HG03064 (cell line): ENCODE measurements around the gene TTC28.
"Not testable (repeated sequence)": the region's sequence is repeated elsewhere in the genome, so short reads cannot be mapped to it uniquely, and the experiment has no call there.

Source experiments
- ATAC-seq: cut with Tn5 transposase; IDR thresholded peaks from one replicate; pipeline ENCODE4 v1.9.1; 2021; ENCODE audit warnings: low read depth; ENCODE audit not compliant: unreplicated experiment

The TTC28 gene

DNA sequence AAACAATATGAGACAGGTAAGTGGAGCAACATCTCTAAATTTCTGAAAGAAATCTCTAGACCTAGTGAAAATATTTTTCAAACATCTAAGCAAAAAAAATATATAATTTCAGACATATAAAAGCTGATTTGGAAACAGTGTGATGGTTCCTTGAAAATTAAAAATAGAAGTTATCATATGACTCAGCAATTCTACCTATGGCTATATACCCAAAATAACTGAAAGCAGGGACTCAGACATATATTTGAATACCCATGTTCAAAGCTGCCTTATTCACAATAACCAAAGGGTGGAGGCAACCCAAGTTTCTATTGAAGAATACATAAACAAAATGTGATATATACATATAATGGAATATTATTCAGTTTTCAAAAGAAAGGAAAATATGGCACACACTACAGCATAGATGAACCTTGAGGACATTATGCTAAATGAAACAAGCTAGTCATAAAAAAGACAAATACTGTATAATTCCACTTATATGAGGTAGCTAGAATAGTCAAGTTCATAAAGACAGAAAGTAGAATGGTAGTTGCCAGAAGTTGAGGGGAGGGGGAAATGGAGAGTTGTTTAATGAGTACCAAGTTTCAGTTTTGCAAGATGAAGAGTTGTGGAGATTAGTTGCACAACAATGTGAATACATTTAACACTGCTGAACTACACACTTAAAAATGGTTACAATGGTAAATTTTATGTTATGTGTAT lies 300.4 kb downstream of the TTC28 start:
- no peak for ATAC-seq

DNA sequence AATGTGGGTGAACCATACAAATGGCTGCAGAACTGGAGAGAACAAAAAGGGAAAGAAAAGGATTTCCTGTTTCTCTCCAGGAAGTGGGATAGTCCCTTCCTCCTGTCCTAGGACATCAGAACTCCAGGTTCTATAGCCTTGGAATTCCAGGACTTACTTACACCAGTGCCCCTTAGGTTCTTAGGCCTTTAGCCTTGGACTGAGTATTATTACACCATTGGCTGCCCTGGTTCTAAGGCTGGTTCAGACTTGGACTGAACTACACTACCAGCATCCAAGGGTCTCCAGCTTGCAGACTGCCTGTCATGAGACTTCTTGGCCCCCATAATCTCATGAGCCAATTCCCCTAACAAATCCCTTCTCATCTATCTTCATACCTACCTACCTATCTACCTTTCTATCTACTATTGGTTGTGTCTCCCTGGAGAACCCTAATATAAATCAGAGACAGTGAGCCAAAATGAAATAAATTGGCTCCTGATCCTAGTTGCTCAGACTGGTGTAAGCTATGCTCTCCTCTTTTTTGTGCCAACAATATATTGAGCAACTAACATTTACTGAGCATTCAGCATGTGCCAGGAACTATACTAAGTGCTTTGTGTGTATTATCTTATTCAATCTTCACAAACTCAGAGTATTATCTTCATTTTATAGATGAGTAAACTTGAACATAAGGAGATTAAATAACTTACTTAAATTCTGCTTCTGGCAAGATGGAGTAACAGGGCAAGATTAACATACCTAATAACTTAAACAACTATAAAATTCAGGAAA lies 303.7 kb downstream of the TTC28 start:
- ATAC-seq = no peak

DNA sequence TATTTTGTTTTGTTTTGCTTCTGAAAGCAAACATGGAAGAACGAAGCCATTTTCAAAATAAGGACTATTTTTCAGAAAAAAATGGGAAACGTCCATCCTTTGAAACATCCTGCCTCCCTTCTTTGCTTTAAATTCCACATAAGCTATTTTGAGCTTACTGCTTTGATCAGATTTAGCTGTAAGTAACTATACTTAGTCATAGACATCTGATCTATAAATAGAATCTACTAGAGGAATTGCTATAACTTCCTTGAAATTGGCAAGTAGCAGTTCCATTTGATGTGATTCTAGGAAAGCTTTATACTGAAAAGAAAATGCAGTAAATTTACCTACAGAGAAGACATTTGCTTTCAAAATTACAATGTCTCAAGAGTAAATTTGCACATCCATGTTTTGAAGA lies 305.8 kb downstream of the TTC28 start:
- no peak for ATAC-seq

DNA sequence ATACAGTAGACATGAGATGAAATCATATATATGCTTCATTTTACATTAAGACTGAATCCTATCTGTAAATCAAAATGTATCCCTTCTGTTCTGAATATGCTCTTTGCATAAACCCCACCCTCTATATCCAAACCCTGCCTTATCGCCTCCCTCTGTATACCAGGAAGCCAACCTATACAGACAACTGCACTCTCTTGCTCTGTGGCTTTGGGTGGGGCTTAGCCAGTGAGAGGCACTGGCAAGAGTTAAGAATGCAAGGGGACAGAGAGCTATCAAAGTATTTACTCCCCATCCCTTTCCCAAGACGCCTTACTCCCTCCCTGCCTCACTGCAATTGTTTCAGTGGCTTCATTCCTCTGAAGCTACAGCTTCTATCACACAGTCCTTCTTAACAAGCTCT lies 309.8 kb downstream of the TTC28 start:
- ATAC-seq = no peak

DNA sequence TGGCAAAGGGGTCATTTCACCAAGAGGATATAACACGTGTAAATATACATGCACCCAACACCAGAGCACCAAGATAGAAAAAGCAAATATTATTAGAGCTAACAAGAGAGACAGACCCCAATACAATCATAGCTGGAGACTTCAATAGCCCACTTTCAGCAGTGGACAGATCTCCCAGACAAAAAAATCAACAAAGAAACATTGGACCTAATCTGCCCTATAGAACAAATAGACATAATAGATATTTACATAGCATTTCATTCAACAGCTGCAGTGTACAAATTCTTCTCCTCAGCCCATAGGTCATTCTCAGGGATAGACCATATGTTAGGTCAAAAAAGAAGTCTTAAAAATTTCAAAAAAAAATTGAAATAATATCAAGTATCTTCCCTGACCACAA lies 312.8 kb downstream of the TTC28 start:
- ATAC-seq = no peak

DNA sequence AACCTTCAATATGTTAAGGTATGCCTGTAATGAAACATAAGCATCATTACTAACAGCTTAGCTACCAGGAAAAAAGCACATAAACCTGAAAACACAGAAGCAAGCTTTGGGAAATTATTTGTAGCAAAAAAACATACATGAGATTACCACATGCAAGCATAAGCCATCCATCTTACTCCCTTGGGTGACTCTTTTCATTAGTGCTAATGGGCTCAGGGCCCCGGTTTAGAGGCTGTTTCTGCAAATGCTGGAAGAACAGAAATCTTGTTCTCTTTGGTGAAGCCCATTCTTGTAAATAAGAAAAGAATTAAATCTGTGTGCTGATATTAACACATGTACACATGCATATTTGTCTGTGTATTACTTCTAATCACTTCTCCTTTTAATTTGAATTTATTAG lies 314.3 kb downstream of the TTC28 start:
- ATAC-seq = no peak

- not testable (repeated sequence) for ATAC-seq
Measured at GRCh38 chr22:28364105-28364504, 315.5 kb downstream of the TTC28 start.

DNA sequence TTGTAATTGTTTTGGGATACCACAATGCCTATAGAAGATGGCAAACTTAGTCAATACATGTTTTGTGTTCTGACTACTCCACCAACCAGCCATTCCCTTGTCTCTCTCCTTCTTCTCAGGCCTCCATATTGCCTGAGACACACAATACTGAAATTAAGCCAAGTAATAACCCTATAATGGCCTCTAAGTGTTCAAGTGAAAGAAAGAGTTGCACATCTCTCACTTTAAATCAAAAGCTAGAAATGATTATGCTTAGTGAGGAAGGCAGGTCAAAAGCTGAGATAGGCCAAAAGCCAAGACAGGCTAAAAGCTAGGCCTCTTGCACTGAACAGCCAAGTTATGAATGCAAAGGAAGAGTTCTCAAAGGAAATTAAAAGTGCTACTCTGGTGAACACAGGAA lies 318.7 kb downstream of the TTC28 start:
- ATAC-seq = no peak

GRCh38 chr22:28358312-28358711 lies 321.3 kb downstream of the TTC28 start:
- ATAC-seq = no peak

DNA sequence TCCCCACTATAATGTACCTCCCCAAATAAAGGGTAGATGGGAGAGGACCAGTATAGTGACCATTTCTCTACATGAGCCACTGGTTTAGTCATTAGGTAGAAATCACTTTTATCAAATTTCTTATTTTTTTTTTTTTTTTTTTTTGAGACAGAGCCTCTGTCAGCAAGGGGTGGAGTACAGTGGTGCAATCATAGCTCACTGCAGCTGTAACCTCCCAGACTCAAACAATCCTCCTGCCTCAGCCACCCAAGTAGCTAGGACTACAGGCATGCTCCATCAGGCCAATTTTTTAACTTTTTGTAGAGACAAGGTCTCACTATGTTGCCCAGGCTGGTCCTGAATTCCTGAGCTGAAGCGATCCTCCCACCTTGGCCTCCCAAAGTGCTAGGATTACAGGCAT lies 322.4 kb downstream of the TTC28 start:
- ATAC-seq = no peak

DNA sequence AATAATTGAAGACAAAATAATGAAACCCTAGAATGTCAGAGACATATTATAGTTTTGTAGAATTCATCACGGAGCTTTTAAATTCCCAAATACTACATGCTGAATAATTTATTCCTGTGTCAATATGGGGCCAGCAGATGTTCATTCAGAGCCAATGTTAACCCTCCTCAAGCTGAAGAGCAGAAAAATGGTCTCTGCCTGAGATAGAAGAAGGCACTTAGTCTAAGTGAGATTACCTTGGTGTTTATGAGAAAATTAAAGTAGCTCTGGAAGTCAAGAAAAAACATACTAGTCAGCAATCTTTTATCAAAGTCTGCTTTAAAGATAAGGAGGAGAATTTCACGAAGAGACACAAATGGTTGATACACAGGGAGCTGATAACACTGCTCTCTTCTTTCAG lies 328.2 kb downstream of the TTC28 start:
- ATAC-seq = no peak

GRCh38 chr22:28348613-28349609 lies 330.7 kb downstream of the TTC28 start:
- no peak for ATAC-seq

GRCh38 chr22:28346308-28346707 lies 333.3 kb downstream of the TTC28 start:
- ATAC-seq = no peak

DNA sequence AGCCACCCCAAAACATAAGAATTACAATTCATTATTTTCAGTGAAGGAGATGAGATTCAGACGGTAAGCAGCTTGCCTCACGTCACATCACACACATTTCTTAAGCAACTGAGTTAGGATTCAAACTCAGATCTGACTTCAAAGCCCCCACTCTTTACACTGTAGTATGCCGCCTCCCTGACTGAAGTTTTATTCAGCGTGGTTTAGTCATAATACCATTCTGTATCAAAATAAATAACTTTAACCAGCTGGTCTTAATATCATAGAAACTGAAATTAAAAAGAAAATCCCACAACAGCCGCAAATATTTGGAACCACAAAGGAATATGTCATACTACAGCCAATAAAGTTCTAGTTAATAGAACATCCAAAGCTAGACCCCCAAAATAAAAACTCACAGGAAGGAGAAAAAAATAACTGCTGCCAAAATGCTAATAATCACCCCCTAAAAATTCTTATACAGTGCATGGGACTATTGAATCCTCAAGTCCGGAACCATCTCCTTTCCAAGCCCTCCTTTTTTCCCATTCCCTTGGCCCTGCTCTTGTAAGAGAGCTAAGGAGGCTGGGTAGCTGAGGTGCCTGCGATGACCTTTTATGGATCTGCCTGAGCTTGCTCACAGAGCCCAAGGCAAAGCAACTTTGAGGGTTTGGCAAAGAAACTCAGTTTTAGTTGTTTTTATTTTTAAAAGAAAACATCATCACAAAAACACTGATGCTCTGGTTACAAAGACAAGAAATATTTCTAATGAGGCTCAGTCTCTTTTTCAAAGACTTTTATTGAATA lies 334.5 kb downstream of the TTC28 start:
- no peak for ATAC-seq

GRCh38 chr22:28341001-28341400 lies 338.6 kb downstream of the TTC28 start:
- ATAC-seq = no peak

GRCh38 chr22:28333088-28333487 lies 346.6 kb downstream of the TTC28 start:
- ATAC-seq = no peak

DNA sequence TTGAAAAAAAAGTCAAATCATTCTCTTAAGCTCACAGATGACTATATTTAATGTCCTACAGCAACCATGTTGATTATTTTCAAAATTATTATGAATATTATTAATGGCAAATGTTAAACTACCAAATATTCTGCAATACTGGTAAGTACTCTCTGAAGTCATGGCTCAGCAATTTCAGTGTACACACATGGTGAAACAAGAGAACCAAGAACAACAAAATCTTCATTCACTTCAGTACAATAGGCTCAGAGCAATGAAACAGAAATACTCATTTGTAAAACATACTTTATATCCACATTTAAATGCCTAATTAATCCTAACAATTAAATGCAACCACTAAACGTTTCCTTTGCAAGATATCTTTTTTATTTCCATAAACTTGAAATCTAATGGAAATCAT lies 347.2 kb downstream of the TTC28 start:
- no peak for ATAC-seq

DNA sequence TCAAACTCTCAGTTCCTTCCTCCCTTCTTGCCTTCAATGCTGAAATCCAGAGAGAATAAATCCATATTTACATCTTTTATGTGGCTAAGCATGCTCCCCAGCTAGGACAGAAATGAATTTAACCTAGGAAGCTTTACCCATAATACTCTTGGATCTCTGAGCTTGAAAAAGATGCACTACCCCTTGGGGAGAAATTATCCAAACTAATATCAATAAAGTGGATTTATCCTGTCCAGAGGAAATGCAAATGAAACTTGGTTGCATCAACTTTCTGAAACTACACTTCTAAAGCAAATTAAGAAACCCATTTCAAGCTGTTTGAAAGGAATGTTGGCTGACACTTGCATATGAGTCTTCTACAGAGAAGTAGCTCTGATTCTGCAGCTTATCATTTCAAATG lies 347.9 kb downstream of the TTC28 start:
- no peak for ATAC-seq

DNA sequence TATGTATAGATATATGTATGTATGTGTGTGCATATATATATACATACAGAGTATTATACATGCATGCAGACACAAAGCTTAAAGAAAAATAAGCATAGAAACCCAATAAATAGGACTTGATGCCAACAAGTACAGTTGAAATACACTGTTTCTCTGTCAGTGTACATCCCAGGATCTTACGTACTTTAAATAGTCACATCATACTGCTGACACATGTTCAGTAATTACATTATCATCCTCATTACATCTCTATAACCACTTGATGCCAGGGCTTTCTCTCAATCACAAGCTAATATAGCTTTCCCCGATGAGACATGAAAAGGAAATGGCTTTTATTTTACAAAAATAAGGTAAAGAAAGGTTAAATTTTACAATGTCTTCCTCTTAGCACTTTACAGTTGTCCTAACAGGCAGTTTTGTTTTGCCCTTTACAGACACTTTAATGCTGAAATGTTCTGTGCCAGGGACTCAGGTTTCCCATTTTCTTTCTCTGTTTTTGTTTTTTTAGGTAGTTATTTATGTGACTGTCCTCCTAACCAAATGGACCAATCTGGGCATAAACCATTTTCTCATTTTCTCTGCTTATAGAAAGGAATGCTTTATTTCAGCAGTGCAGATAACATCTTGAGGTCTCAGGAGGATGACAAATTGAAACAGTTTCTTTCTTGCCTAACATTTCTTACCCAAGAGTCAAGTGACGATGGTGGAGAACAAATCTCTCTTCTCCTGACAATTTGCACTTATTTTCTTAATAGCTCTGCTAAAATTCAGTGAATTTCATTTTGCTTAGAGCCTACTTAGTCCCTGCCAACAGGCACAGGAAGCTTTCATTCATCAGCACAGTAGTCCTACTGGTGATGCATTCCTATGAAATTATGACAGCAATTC lies 350.2 kb downstream of the TTC28 start:
- ATAC-seq = no peak
